Endodermal cell (in vitro differentiated cells): Measurements from ENCODE around the gene LCE5A. TPM values are rescaled to one million over a fixed set of nuclear protein-coding genes. Genes with fewer than 3 reads are reported as not detected.
A peak's percentile ranks its signal among the peaks of the same experiment; 100 is the strongest.

ENCODE experiments used
- DNase-seq: peaks from one replicate; pipeline ENCODE4 v3.0.0-alpha.2; 2017
- H3K27ac ChIP-seq: 2 replicates; pipeline ENCODE4 v1.5.1; 2013; ENCODE audit warnings: mild to moderate bottlenecking, low read depth, low read length, moderate library complexity
- H3K27me3 ChIP-seq: 2 replicates; pipeline ENCODE4 v1.6.1; 2013; ENCODE audit warnings: mild to moderate bottlenecking, low read length, moderate library complexity; ENCODE audit not compliant: insufficient read depth, control insufficient read depth, poor library complexity, severe bottlenecking
- H3K36me3 ChIP-seq: 2 replicates; pipeline ENCODE4 v1.7.0; 2013; ENCODE audit warnings: mild to moderate bottlenecking, low read length, moderate library complexity; ENCODE audit not compliant: control insufficient read depth, insufficient read depth
- H3K4me1 ChIP-seq: one replicate; pipeline ENCODE4 v1.7.0; 2013; ENCODE audit warnings: low read length; ENCODE audit not compliant: control insufficient read depth, insufficient read depth
- H3K4me3 ChIP-seq: 2 replicates; pipeline ENCODE4 v1.5.1; 2013; ENCODE audit warnings: mild to moderate bottlenecking, low read length, moderate library complexity
- H3K9ac ChIP-seq: 2 replicates; pipeline ENCODE4 v1.6.1; 2013; ENCODE audit warnings: mild to moderate bottlenecking, low read length, moderate library complexity; ENCODE audit not compliant: poor library complexity, severe bottlenecking; ENCODE audit errors: extremely low read depth
- H3K9me3 ChIP-seq: 2 replicates; pipeline ENCODE4 v1.6.1; 2013; ENCODE audit warnings: mild to moderate bottlenecking, low read length, moderate library complexity; ENCODE audit not compliant: control insufficient read depth
- H3K27ac Mint-ChIP-seq: 2 replicates; pipeline ENCODE4 v1.8.0; 2020; ENCODE audit warnings: mixed read lengths
- H3K27me3 Mint-ChIP-seq: 2 replicates; pipeline ENCODE4 v1.8.0; 2021; ENCODE audit warnings: mild to moderate bottlenecking, mixed read lengths; ENCODE audit not compliant: insufficient read depth
- H3K36me3 Mint-ChIP-seq: 2 replicates; pipeline ENCODE4 v1.8.0; 2020; ENCODE audit warnings: low read depth, mixed read lengths
- H3K4me1 Mint-ChIP-seq: 2 replicates; pipeline ENCODE4 v1.8.0; 2020; ENCODE audit warnings: mixed read lengths
- H3K4me3 Mint-ChIP-seq: 2 replicates; pipeline ENCODE4 v1.8.0; 2020; ENCODE audit warnings: mild to moderate bottlenecking, moderate library complexity, mixed read lengths
- H3K9me3 Mint-ChIP-seq: 2 replicates; pipeline ENCODE4 v1.8.0; 2020; ENCODE audit warnings: mild to moderate bottlenecking, mixed read lengths
- CTCF ChIP-seq: fragments of 200-600 bp; sonication (generic); conservative IDR thresholded peaks from 2 replicates; pipeline ENCODE4 v1.5.0; 2021; ENCODE audit warnings: antibody characterized with exemption, mild to moderate bottlenecking
- WGBS, 2 experiments: methylation state at CpG; one replicate each; pipeline versions ENCODE4 v1.1.5 to v1.1.7; 2013; ENCODE audit warnings: missing lambda C conversion rate in 2 of 2, mixed read lengths in 1 of 2; ENCODE audit not compliant: insufficient coverage in 1 of 2, insufficient read length in 1 of 2; 5-methylcytosine and 5-hydroxymethylcytosine counted together
- total RNA-seq, 2 donors: library from RNA; stranded (reverse); fragmentation: NEBNext Ultra II Directional in 1 of 2; extraction: Animal tissue kit (Norgen Biotek cat#: 25700) in 1 of 2; gene quantifications; 2 replicates in 1 of 2; 3 replicates in 1 of 2; pipeline ENCODE4 v1.2.1, GENCODE V29; 2021

The LCE5A gene
- total RNA-seq, 2 donors from 2014 or later = not detected

- peaks cover 92% of the 10 kb centered on the region for H3K9me3 ChIP-seq
- no peak overlapping the region for H3K27ac Mint-ChIP-seq
Observed at GRCh38 chr1:152533327-152533938, 22.8 kb downstream of the LCE5A start.

DNA sequence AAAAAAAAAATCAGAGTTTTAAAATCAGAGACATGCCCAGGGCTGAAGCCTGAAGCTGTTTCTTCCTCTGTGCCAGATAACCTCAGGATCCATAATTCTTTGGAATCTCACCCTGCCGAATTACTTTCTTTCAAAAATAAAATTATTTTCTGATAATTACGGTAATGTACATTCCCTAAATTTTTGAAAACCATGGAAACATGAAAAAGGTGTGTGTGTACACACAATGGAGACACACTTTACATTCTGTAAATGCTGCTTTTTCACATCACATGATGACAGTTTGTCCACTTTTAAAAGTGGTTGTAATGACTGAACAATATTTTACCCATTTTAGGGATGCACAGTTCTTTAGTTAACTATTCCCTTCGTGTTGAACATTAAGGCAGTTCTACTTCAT is 25.2 kb downstream of the LCE5A start:
- 50 to 58% methylated on average over 2 to 3 of the region's 3 CpGs for WGBS, 2 experiments
- Histone ChIP-seq H3K4me1 (no peaks in the 10 kb centered on the region), H3K36me3 (no peaks in the 10 kb centered on the region), H3K27me3 (no peaks in the 10 kb centered on the region), H3K4me3 (no peak overlapping the region), H3K9me3 (peaks cover 91% of the 10 kb centered on the region), H3K27ac (no peak overlapping the region), H3K9ac (no peak overlapping the region)
- TF ChIP-seq CTCF = no peak
- no peak overlapping the region for H3K27ac Mint-ChIP-seq
- DNase-seq = no peak
- H3K27me3 Mint-ChIP-seq = no peaks in the 10 kb centered on the region
- H3K9me3 Mint-ChIP-seq = peaks cover 92% of the 10 kb centered on the region
- no peak overlapping the region for H3K4me3 Mint-ChIP-seq
- peaks cover 3% of the 10 kb centered on the region for H3K36me3 Mint-ChIP-seq
- H3K4me1 Mint-ChIP-seq = no peaks in the 10 kb centered on the region

More at GRCh38 chr1:152533327-152533938, 22.8 kb downstream of the LCE5A start:
- no peaks in the 10 kb centered on the region for H3K27me3 ChIP-seq
- Mint-ChIP-seq H3K4me1 (no peaks in the 10 kb centered on the region), H3K36me3 (peaks cover 3% of the 10 kb centered on the region), H3K27me3 (no peaks in the 10 kb centered on the region), H3K4me3 (no peak overlapping the region), H3K9me3 (peaks cover 92% of the 10 kb centered on the region)
- DNase-seq = peak; percentile 67
- H3K36me3 ChIP-seq = no peaks in the 10 kb centered on the region
- no peak overlapping the region for H3K9ac ChIP-seq
- no peaks in the 10 kb centered on the region for H3K4me1 ChIP-seq
- 68 to 75% methylated on average over 5 to 7 of the region's 7 CpGs for whole genome bisulfite sequencing, 2 experiments
- H3K27ac ChIP-seq = no peak overlapping the region
- TF ChIP-seq CTCF = peak; percentile 52
- H3K4me3 ChIP-seq = no peak overlapping the region

GRCh38 chr1:152537496-152537895 is 26.9 kb downstream of the LCE5A start:
- H3K9me3 ChIP-seq = peaks cover 91% of the 10 kb centered on the region
- H3K27ac Mint-ChIP-seq = no peak overlapping the region

More at GRCh38 chr1:152537496-152537895, 26.9 kb downstream of the LCE5A start:
- H3K27me3 ChIP-seq = no peaks in the 10 kb centered on the region
- WGBS, 2 experiments = 17 to 43% methylated on average over 1 to 4 of the region's 4 CpGs
- DNase-seq = no peak
- H3K4me3 ChIP-seq = no peak overlapping the region
- no peak overlapping the region for H3K27ac ChIP-seq
- no peak overlapping the region for H3K9ac ChIP-seq
- H3K27me3 Mint-ChIP-seq = no peaks in the 10 kb centered on the region
- H3K4me3 Mint-ChIP-seq = no peak overlapping the region
- no peaks in the 10 kb centered on the region for H3K4me1 Mint-ChIP-seq
- H3K4me1 ChIP-seq = no peaks in the 10 kb centered on the region
- H3K9me3 Mint-ChIP-seq = peaks cover 92% of the 10 kb centered on the region
- no peak for TF ChIP-seq CTCF
- peaks cover 3% of the 10 kb centered on the region for H3K36me3 Mint-ChIP-seq
- H3K36me3 ChIP-seq = no peaks in the 10 kb centered on the region
